ENCODE data around the gene CKAP5. TPM values are rescaled to one million over a fixed set of nuclear protein-coding genes. Genes with fewer than 3 reads are reported as not detected.

CKAP5 gene
- polyA plus RNA-seq, 1 of the 3 experiments (the other 2 are of a cell fraction) = 51.7 TPM

- Histone ChIP-seq H3K4me1 (ENCODE audit: control insufficient read depth in 1 of 2, insufficient read depth in 2 of 2, low read depth in 1 of 2, low read length in 1 of 2) (no peaks in the 10 kb centered on the region), H3K9me2 (no peaks in the 10 kb centered on the region; the same call in 1 of the 2 replicates), H3K4me2 (no peak overlapping the region), H2AFZ (ENCODE audit: low read depth) (no peak overlapping the region), H3K27ac (ENCODE audit: low read depth in 2 of 2, low read length in 1 of 2) (no peak overlapping the region), H3K4me3 (ENCODE audit: low read depth in 2 of 2, low read length in 1 of 2) (no peak overlapping the region), H3K9me3 (no peaks in the 10 kb centered on the region), H3K27me3 (ENCODE audit: insufficient read depth) (no peaks in the 10 kb centered on the region), H4K20me1 (ENCODE audit: insufficient read depth) (no peaks in the 10 kb centered on the region), H3F3A (replicated peaks; ENCODE audit: insufficient read depth) (peaks cover 25% of the 10 kb centered on the region), H3K79me2 (ENCODE audit: insufficient read depth) (no peaks in the 10 kb centered on the region), H3K9ac (no peak overlapping the region), H3K36me3 (replicated peaks in 1 of 2; ENCODE audit: control insufficient read depth in 1 of 2, insufficient read depth in 2 of 2, low read length in 1 of 2) (peaks cover 70 to 88% of the 10 kb centered on the region in 2 experiments)
- ChIA-PET CTCF (no interaction called here), POLR2A (no interaction called here)
- WGBS (ENCODE audit: low lambda C conversion rate) = 98% methylated on average over 2 of the region's 2 CpGs
- no peak for TF ChIP-seq EZH2phosphoT487 (IDR thresholded peaks at IDR 0.05; ENCODE audit: borderline replicate concordance, low read depth)
- TF ChIP-seq, protein P1, sequence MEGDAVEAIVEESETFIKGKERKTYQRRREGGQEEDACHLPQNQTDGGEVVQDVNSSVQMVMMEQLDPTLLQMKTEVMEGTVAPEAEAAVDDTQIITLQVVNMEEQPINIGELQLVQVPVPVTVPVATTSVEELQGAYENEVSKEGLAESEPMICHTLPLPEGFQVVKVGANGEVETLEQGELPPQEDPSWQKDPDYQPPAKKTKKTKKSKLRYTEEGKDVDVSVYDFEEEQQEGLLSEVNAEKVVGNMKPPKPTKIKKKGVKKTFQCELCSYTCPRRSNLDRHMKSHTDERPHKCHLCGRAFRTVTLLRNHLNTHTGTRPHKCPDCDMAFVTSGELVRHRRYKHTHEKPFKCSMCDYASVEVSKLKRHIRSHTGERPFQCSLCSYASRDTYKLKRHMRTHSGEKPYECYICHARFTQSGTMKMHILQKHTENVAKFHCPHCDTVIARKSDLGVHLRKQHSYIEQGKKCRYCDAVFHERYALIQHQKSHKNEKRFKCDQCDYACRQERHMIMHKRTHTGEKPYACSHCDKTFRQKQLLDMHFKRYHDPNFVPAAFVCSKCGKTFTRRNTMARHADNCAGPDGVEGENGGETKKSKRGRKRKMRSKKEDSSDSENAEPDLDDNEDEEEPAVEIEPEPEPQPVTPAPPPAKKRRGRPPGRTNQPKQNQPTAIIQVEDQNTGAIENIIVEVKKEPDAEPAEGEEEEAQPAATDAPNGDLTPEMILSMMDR (IDR thresholded peaks at IDR 0.05) = no peak
- TF ChIP-seq CHD2 (IDR thresholded peaks at IDR 0.05; ENCODE audit: low read length, partially characterized antibody) = no peak
- DNase-seq = no peak
Measured at GRCh38 chr11:46766656-46767055, 79.4 kb downstream of the CKAP5 start.

DNA sequence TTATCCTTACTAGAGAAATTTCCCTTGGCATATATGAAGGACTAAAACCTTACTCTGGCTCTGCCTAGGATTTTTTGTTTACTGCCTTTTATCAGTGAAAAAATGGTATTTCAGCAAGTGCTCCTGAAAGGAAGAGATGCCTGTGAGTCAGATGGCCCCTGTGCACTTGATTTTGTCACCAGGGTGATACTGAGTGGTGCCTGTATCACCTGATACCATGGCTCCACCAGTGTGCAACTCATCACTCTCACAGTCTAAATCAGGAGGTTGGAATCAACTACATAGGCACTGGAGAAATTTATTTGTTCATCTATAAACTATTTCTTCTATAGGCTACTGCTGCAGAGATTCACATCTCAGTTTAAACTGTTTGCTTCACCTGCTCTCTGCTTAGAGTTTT lies 83.8 kb downstream of the CKAP5 start:
- Histone ChIP-seq H3K4me1 (ENCODE audit: control insufficient read depth in 1 of 2, insufficient read depth in 2 of 2, low read depth in 1 of 2, low read length in 1 of 2) (no peaks in the 10 kb centered on the region), H3K79me2 (ENCODE audit: insufficient read depth) (no peaks in the 10 kb centered on the region; the same call in 1 of the 2 replicates), H3K27ac (ENCODE audit: low read depth in 2 of 2, low read length in 1 of 2) (no peak overlapping the region), H3K27me3 (ENCODE audit: insufficient read depth) (no peaks in the 10 kb centered on the region), H3K9me2 (no peaks in the 10 kb centered on the region; the same call in 1 of the 2 replicates), H3K4me2 (no peak overlapping the region), H3K36me3 (replicated peaks in 1 of 2; ENCODE audit: control insufficient read depth in 1 of 2, insufficient read depth in 2 of 2, low read length in 1 of 2) (peaks cover 80 to 91% of the 10 kb centered on the region in 2 experiments), H3K9me3 (no peaks in the 10 kb centered on the region), H3K9ac (no peak overlapping the region), H3K4me3 (ENCODE audit: low read depth in 2 of 2, low read length in 1 of 2) (no peak overlapping the region), H3F3A (replicated peaks; ENCODE audit: insufficient read depth) (peaks cover 12% of the 10 kb centered on the region), H2AFZ (ENCODE audit: low read depth) (no peak overlapping the region), H4K20me1 (ENCODE audit: insufficient read depth) (no peaks in the 10 kb centered on the region)
- ChIA-PET CTCF (no interaction called here), POLR2A (no interaction called here)
- no peak for TF ChIP-seq EP300 (IDR thresholded peaks at IDR 0.05; ENCODE audit: borderline replicate concordance in 1 of 2, low read depth in 1 of 2, low read length in 1 of 2)
- TF ChIP-seq SIN3A (IDR thresholded peaks at IDR 0.05; ENCODE audit: borderline replicate concordance, low read depth, low read length) = no peak
- no peak for TF ChIP-seq SMC3 (IDR thresholded peaks at IDR 0.05; ENCODE audit: low read depth, low read length)
- TF ChIP-seq IRF3 (IDR thresholded peaks at IDR 0.05; ENCODE audit: low read depth, low read length) = no peak
- TF ChIP-seq, protein P2, sequence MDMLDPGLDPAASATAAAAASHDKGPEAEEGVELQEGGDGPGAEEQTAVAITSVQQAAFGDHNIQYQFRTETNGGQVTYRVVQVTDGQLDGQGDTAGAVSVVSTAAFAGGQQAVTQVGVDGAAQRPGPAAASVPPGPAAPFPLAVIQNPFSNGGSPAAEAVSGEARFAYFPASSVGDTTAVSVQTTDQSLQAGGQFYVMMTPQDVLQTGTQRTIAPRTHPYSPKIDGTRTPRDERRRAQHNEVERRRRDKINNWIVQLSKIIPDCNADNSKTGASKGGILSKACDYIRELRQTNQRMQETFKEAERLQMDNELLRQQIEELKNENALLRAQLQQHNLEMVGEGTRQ (IDR thresholded peaks at IDR 0.05; ENCODE audit: borderline replicate concordance, low read depth, low read length) = no peak
- no peak for TF ChIP-seq NRF1 (IDR thresholded peaks at IDR 0.05; ENCODE audit: low read depth, low read length)
- no peak for TF ChIP-seq MAX (IDR thresholded peaks at IDR 0.05; ENCODE audit: low read depth)
- no peak for TF ChIP-seq CHD2 (IDR thresholded peaks at IDR 0.05; ENCODE audit: low read length, partially characterized antibody)
- no peak for TF ChIP-seq GABPA (IDR thresholded peaks at IDR 0.05; ENCODE audit: low read depth)
- TF ChIP-seq RFX5 (IDR thresholded peaks at IDR 0.05; ENCODE audit: low read length) = no peak
- TF ChIP-seq NFIC (IDR thresholded peaks at IDR 0.05; ENCODE audit: borderline replicate concordance) = no peak
- no peak for DNase-seq

Measured in SK-N-SH (cell line).